Measurements from ENCODE around the gene GALM. TPM values are rescaled to one million over a fixed set of nuclear protein-coding genes. Genes with fewer than 3 reads are reported as not detected.
"Not testable (repeated sequence)": the region's sequence is repeated elsewhere in the genome, so short reads cannot be mapped to it uniquely, and the experiment has no call there.

GALM gene
- total RNA-seq (2014; rRNA removed; shearing (Covaris generic)): 47.0 and 48.5 TPM in 2 replicates

- peak; percentile 92 for DNase-seq (ENCODE audit: low read depth)
Observed at GRCh38 chr2:38665854-38666555, at the start of gene GALM. TSS of gene GALM (plus strand) at chr2:38666114. CDS start at chr2:38666162, 48 bp downstream.

GRCh38 chr2:38617301-38617700, 48.6 kb upstream of the GALM start:
- DNase-seq (ENCODE audit: low read depth): no peak

GRCh38 chr2:38619458-38620164, 46.3 kb upstream of the GALM start:
- peak; percentile 42 for DNase-seq (ENCODE audit: low read depth)

GRCh38 chr2:38620282-38620977, 45.5 kb upstream of the GALM start:
- peak; percentile 56 for DNase-seq (ENCODE audit: low read depth)

GRCh38 chr2:38621018-38621417, 44.9 kb upstream of the GALM start:
- DNase-seq (ENCODE audit: low read depth): no peak

GRCh38 chr2:38622210-38622609, 43.7 kb upstream of the GALM start:
- no peak for DNase-seq (ENCODE audit: low read depth)

GRCh38 chr2:38626326-38627035, 39.4 kb upstream of the GALM start:
- DNase-seq (ENCODE audit: low read depth): no peak

- no peak for DNase-seq (ENCODE audit: low read depth)
Observed at GRCh38 chr2:38627391-38627790, 38.5 kb upstream of the GALM start.

GRCh38 chr2:38629684-38630083, 36.2 kb upstream of the GALM start:
- no peak for DNase-seq (ENCODE audit: low read depth)

GRCh38 chr2:38631976-38632375, 33.9 kb upstream of the GALM start:
- no peak for DNase-seq (ENCODE audit: low read depth)

- no peak for DNase-seq (ENCODE audit: low read depth)
Observed at GRCh38 chr2:38632980-38633379, 32.9 kb upstream of the GALM start.

GRCh38 chr2:38633895-38634294, 32.0 kb upstream of the GALM start:
- DNase-seq (ENCODE audit: low read depth): no peak

- DNase-seq (ENCODE audit: low read depth): peak; percentile 82
Observed at GRCh38 chr2:38634684-38635083, 31.2 kb upstream of the GALM start.

- DNase-seq (ENCODE audit: low read depth): no peak
Observed at GRCh38 chr2:38635139-38635538, 30.8 kb upstream of the GALM start.

GRCh38 chr2:38636069-38636468, 29.8 kb upstream of the GALM start:
- no peak for DNase-seq (ENCODE audit: low read depth)

GRCh38 chr2:38642373-38643017, 23.4 kb upstream of the GALM start:
- DNase-seq (ENCODE audit: low read depth): not testable (repeated sequence)

GRCh38 chr2:38643021-38643671, 22.8 kb upstream of the GALM start:
- DNase-seq (ENCODE audit: low read depth): no peak

GRCh38 chr2:38643683-38644511, 22.0 kb upstream of the GALM start:
- not testable (repeated sequence) for DNase-seq (ENCODE audit: low read depth)

GRCh38 chr2:38648107-38648761, 17.7 kb upstream of the GALM start:
- DNase-seq (ENCODE audit: low read depth): no peak

Measured in RPMI7951 (cell line).